HG03095 (cell line): Measurements from ENCODE around the gene LRRC10B.
"Not testable (repeated sequence)": the region's sequence is repeated elsewhere in the genome, so short reads cannot be mapped to it uniquely, and the experiment has no call there.

ENCODE experiments used
- ATAC-seq: cut with Tn5 transposase; IDR thresholded peaks from one replicate; pipeline ENCODE4 v1.9.1; 2021; ENCODE audit warnings: moderate library complexity; ENCODE audit not compliant: unreplicated experiment

The LRRC10B gene

GRCh38 chr11:61507962-61508861 lies at the start of gene LRRC10B:
TSS of gene LRRC10B (plus strand) at chr11:61508749. CDS start at chr11:61508999, 250 bp downstream.
- no peak for ATAC-seq

GRCh38 chr11:61460474-61460881 lies 48.1 kb upstream of the LRRC10B start:
- ATAC-seq = no peak

- ATAC-seq = no peak
Measured at GRCh38 chr11:61460986-61461385, 47.6 kb upstream of the LRRC10B start.

GRCh38 chr11:61467602-61468001 lies 40.9 kb upstream of the LRRC10B start:
- not testable (repeated sequence) for ATAC-seq

- ATAC-seq = no peak
Measured at GRCh38 chr11:61468002-61468401, 40.5 kb upstream of the LRRC10B start.

GRCh38 chr11:61472282-61472681 lies 36.3 kb upstream of the LRRC10B start:
- no peak for ATAC-seq

GRCh38 chr11:61472868-61473267 lies 35.7 kb upstream of the LRRC10B start:
- ATAC-seq = no peak

GRCh38 chr11:61473370-61474012 lies 35.1 kb upstream of the LRRC10B start:
- ATAC-seq = no peak

GRCh38 chr11:61474013-61474643 lies 34.4 kb upstream of the LRRC10B start:
- ATAC-seq = no peak

GRCh38 chr11:61475433-61475832 lies 33.1 kb upstream of the LRRC10B start:
- ATAC-seq = no peak

- no peak for ATAC-seq
Measured at GRCh38 chr11:61476371-61476770, 32.2 kb upstream of the LRRC10B start.

- ATAC-seq = no peak
Measured at GRCh38 chr11:61477126-61477525, 31.4 kb upstream of the LRRC10B start.

- no peak for ATAC-seq
Measured at GRCh38 chr11:61477727-61478148, 30.8 kb upstream of the LRRC10B start.

- not testable (repeated sequence) for ATAC-seq
Measured at GRCh38 chr11:61479360-61480058, 29.0 kb upstream of the LRRC10B start.

GRCh38 chr11:61480261-61480993 lies 28.1 kb upstream of the LRRC10B start:
- ATAC-seq = no peak

GRCh38 chr11:61480994-61481335 lies 27.6 kb upstream of the LRRC10B start:
- ATAC-seq = no peak

GRCh38 chr11:61481806-61482205 lies 26.7 kb upstream of the LRRC10B start:
- no peak for ATAC-seq

- no peak for ATAC-seq
Measured at GRCh38 chr11:61482513-61482912, 26.0 kb upstream of the LRRC10B start.

GRCh38 chr11:61484541-61484940 lies 24.0 kb upstream of the LRRC10B start:
- ATAC-seq = no peak

- no peak for ATAC-seq
Measured at GRCh38 chr11:61485080-61485479, 23.5 kb upstream of the LRRC10B start.
